Endothelial cell of umbilical vein (primary cell): Measurements from ENCODE around the gene RPS6KA5. TPM values are rescaled to one million over a fixed set of nuclear protein-coding genes. Genes with fewer than 3 reads are reported as not detected.

Experiments
- BruUV-seq: library from RNA; stranded (reverse); fragments of 400-500 nt; replicated peaks from 2 replicates; lab custom pipeline; 2021; lab: Mats Ljungman, UMichigan
- CTCF ChIA-PET: fragments of 300-600, 350-600 bp; sonication (Branson Sonifier 250); formaldehyde crosslinking; loops from one replicate; lab custom pipeline; 2021; ENCODE audit warnings: antibody characterized with exemption, inconsistent platforms; lab: Charles Lee
- POLR2A ChIA-PET: fragments of 300-600, 350-600 bp; sonication (Branson Sonifier 250); formaldehyde crosslinking; loops from one replicate; lab custom pipeline; 2021; ENCODE audit warnings: antibody characterized with exemption, inconsistent platforms; lab: Charles Lee
- DNase-seq: peaks from one replicate; pipeline ENCODE4 v3.0.0-alpha.2; 2011; ENCODE audit warnings: low read depth, low spot score
- FAIRE-seq: peaks from 2 replicates; lab custom pipeline; 2011; peaks lifted over from hg19 to GRCh38; lab: Jason Lieb, UNC
- H2AFZ ChIP-seq: 2 replicates; pipeline ENCODE4 v1.6.0; 2012; ENCODE audit warnings: low read depth, low read length, control low read depth, inconsistent platforms
- H3K27ac ChIP-seq: 2 replicates; pipeline ENCODE4 v1.5.1; 2011; ENCODE audit warnings: low read depth, mild to moderate bottlenecking, control low read depth, low read length, moderate library complexity; ENCODE audit not compliant: insufficient read depth
- H3K27me3 ChIP-seq, 2 experiments: 2 replicates each; pipeline versions ENCODE4 v1.6.0 to v1.6.1; 2011; ENCODE audit warnings: low read length in 2 of 2, mixed read lengths in 1 of 2; ENCODE audit not compliant: control insufficient read depth in 2 of 2, insufficient read depth in 2 of 2
- H3K36me3 ChIP-seq, 2 experiments: 2 replicates in 1 of 2; 3 replicates in 1 of 2; pipeline ENCODE4 v1.5.1; 2011; ENCODE audit warnings: low read length in 2 of 2, mild to moderate bottlenecking in 1 of 2, moderate library complexity in 1 of 2; ENCODE audit not compliant: control insufficient read depth in 2 of 2, insufficient read depth in 2 of 2; ENCODE audit errors: extremely low read depth in 1 of 2
- H3K4me1 ChIP-seq: 3 replicates; pipeline ENCODE4 v1.5.1; 2011; ENCODE audit warnings: mild to moderate bottlenecking, low read length; ENCODE audit not compliant: control insufficient read depth, insufficient read depth; ENCODE audit errors: extremely low read depth
- H3K4me2 ChIP-seq: 2 replicates; pipeline ENCODE4 v1.6.1; 2011; ENCODE audit warnings: low read length, control low read depth, mixed read lengths; ENCODE audit not compliant: insufficient read depth
- H3K4me3 ChIP-seq, 3 experiments: fragments of 200-600 bp in 1 of 3; sonication (generic), shearing (Covaris generic) in 1 of 3; replicated peaks in 1 of 3; 2 replicates each; pipeline ENCODE4 v1.5.1; 2011 to 2016; ENCODE audit warnings: control low read depth in 3 of 3, low read length in 3 of 3, mild to moderate bottlenecking in 2 of 3, inconsistent platforms in 1 of 3, low read depth in 1 of 3, moderate library complexity in 1 of 3; ENCODE audit not compliant: insufficient read depth in 1 of 3
- H3K79me2 ChIP-seq: 2 replicates; pipeline ENCODE4 v1.6.0; 2012; ENCODE audit warnings: low read length, inconsistent platforms; ENCODE audit not compliant: control insufficient read depth, insufficient read depth
- H3K9ac ChIP-seq: replicated peaks from 2 replicates; pipeline ENCODE3; 2011; ENCODE audit warnings: low read length, control low read depth; ENCODE audit not compliant: insufficient read depth; ENCODE audit errors: extremely low read depth
- H3K9me1 ChIP-seq: replicated peaks from 3 replicates; pipeline ENCODE4 v1.6.0; 2011; ENCODE audit warnings: mild to moderate bottlenecking, low read length; ENCODE audit not compliant: control insufficient read depth, insufficient read depth; ENCODE audit errors: extremely low read depth
- H3K9me3 ChIP-seq: replicated peaks from 2 replicates; pipeline ENCODE4 v1.5.1; 2012; ENCODE audit warnings: low read length, inconsistent platforms; ENCODE audit not compliant: control insufficient read depth, insufficient read depth
- H4K20me1 ChIP-seq: replicated peaks from 2 replicates; pipeline ENCODE3; 2011; ENCODE audit warnings: mild to moderate bottlenecking, low read length; ENCODE audit not compliant: control insufficient read depth, insufficient read depth; ENCODE audit errors: extremely low read depth
- CTCF ChIP-seq, 2 donors: IDR thresholded peaks; 1 replicate in 1 of 2; 2 replicates in 1 of 2; pipeline ENCODE4 v1.5.1; 2011; ENCODE audit warnings: low read length in 2 of 2, mild to moderate bottlenecking in 2 of 2, moderate library complexity in 2 of 2, control low read depth in 1 of 2, inconsistent platforms in 1 of 2, low read depth in 1 of 2; ENCODE audit not compliant: insufficient read depth in 1 of 2; ENCODE audit errors: extremely low read depth in 1 of 2
- EZH2 ChIP-seq: IDR thresholded peaks from 2 replicates; pipeline ENCODE4 v1.6.1; 2012; ENCODE audit warnings: borderline replicate concordance, low read depth, mild to moderate bottlenecking, moderate library complexity, low read length, inconsistent platforms; ENCODE audit not compliant: severe bottlenecking
- FOS ChIP-seq: IDR thresholded peaks from 2 replicates; pipeline ENCODE4 v1.6.1; 2011; ENCODE audit warnings: mild to moderate bottlenecking, low read length, moderate library complexity, borderline replicate concordance; ENCODE audit not compliant: insufficient read depth
- GATA2 ChIP-seq: IDR thresholded peaks from 2 replicates; pipeline ENCODE4 v1.7.0; 2011; ENCODE audit warnings: low read depth, mild to moderate bottlenecking, moderate library complexity, mixed read lengths, low read length; ENCODE audit not compliant: insufficient read length, insufficient read depth
- JUN ChIP-seq: IDR thresholded peaks from 2 replicates; pipeline ENCODE4 v1.6.1; 2011; ENCODE audit warnings: borderline replicate concordance, low read depth; ENCODE audit not compliant: insufficient read length, insufficient read depth
- MYC ChIP-seq: IDR thresholded peaks from one replicate; pipeline ENCODE4 v1.6.1; 2011; ENCODE audit warnings: mild to moderate bottlenecking, low read depth, low read length
- POLR2A ChIP-seq: IDR thresholded peaks from 2 replicates; pipeline ENCODE4 v1.6.1; 2012; ENCODE audit warnings: low read depth, mild to moderate bottlenecking, control low read depth, low read length
- POLR2AphosphoS5 ChIP-seq: IDR thresholded peaks from 2 replicates; pipeline ENCODE4 v1.6.1; 2012; ENCODE audit warnings: low read depth, mild to moderate bottlenecking, control low read depth, low read length, moderate library complexity; ENCODE audit not compliant: insufficient read depth
- dilution Hi-C: fragments of 300-500 bp; cut with MboI; formaldehyde crosslinking; loops from one replicate; pipeline ENCODE4 v1.15.0; 2019; ENCODE audit warnings: low sequenced_read_pairs; ENCODE audit not compliant: extremely low pct_ligation_motif_present
- intact Hi-C: fragments of 100-400 bp; cut with micrococcal nuclease; formaldehyde crosslinking; loops from one replicate; pipeline ENCODE4 v1.10.0; 2022
- polyA plus RNA-seq, 4 experiments: library from polyadenylated mRNA; depleted of rRNA in 3 of 4; stranded (reverse) in 3 of 4; unstranded in 1 of 4; fragments of >200 nt; gene quantifications; 2 replicates each; pipeline versions ENCODE4 v1.2.1 to v1.2.3, GENCODE V29; 2011 to 2012; ENCODE audit warnings: missing spikeins in 1 of 4
- total RNA-seq: library from RNA; stranded (reverse); gene quantifications from 2 replicates; pipeline ENCODE4 v1.2.3, GENCODE V29; 2021
- TF ChIP-seq, protein P1 (sequence below): IDR thresholded peaks from 2 replicates; pipeline ENCODE4 v1.6.1; 2011; ENCODE audit not compliant: insufficient read depth, insufficient read length

RPS6KA5 gene
- total and polyA plus RNA-seq, 2 donors (not counting 3 experiments of a cell fraction or from before 2014, with no cell fraction given) = 2.9 to 5.4 TPM

DNA sequence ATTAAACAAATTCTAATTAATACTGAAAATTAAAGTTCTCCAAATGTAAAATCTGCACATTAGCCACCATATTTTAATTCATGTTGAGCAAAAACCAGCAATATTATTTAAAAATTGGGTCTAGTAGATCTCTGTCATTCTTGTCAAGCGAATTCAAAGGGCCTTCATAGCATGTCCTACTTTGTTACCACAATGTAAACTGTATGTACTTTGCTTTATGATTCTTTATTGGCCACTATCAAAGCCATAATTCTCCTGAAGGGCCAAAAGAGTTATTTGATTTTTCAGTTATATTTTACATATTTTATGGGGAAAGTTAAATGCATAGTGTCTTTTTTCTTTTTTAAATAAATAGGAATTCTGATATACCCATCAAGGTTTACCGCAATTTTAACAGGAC lies 117.9 kb downstream of the RPS6KA5 start:
- H3K9ac ChIP-seq = no peak overlapping the region
- FAIRE-seq (no peak), DNase-seq (no peak)
- intact Hi-C loops = no loop called here
- H3K4me3 ChIP-seq = no peak overlapping the region
- no peak overlapping the region for H3K4me2 ChIP-seq
- H3K36me3 ChIP-seq = peaks cover 0 to 2% of the 10 kb centered on the region in 2 experiments
- no peaks in the 10 kb centered on the region for H3K9me3 ChIP-seq
- POLR2A ChIA-PET = no interaction called here
- no peaks in the 10 kb centered on the region for H3K9me1 ChIP-seq
- no peaks in the 10 kb centered on the region for H3K4me1 ChIP-seq
- H3K27ac ChIP-seq = no peak overlapping the region
- no peaks in the 10 kb centered on the region for H4K20me1 ChIP-seq
- no peaks in the 10 kb centered on the region for H3K79me2 ChIP-seq
- no peak overlapping the region for H2AFZ ChIP-seq
- H3K27me3 ChIP-seq = no peaks in the 10 kb centered on the region
- BruUV-seq = no TSS peak
- CTCF ChIA-PET = no interaction called here
- dilution Hi-C loops = no loop called here
- TF ChIP-seq MYC = no peak
- TF ChIP-seq POLR2A = no peak
- no peak for TF ChIP-seq JUN
- no peak for TF ChIP-seq GATA2
- TF ChIP-seq, protein P1, sequence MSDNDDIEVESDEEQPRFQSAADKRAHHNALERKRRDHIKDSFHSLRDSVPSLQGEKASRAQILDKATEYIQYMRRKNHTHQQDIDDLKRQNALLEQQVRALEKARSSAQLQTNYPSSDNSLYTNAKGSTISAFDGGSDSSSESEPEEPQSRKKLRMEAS = no peak
- TF ChIP-seq CTCF (IDR thresholded peaks at IDR 0.05; ENCODE audit: extremely low read depth in 1 of 2, insufficient read depth in 1 of 2, low read depth in 1 of 2, low read length in 2 of 2) = no peak

DNA sequence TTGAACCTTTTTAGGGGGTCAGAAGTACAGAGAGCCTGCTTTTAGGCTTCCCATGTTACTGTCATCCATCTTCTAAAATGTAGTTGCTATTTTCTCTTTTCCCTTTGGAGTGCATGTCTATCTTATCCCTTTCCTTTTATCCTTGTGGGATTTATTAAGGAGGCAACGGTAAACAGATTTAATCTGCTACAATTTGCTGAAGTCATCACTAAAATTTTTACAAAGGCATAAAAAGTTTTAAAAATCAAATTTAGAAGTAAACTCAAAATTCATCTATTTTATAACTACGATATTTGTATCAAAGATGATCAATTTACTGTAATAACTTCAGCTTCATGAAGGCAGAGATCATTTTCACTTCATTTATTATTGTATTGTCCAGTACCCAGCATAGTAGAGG lies 118.7 kb downstream of the RPS6KA5 start:
- Histone ChIP-seq H3K4me1 (no peaks in the 10 kb centered on the region), H3K9me3 (no peaks in the 10 kb centered on the region), H3K27me3 (no peaks in the 10 kb centered on the region), H3K4me3 (no peak overlapping the region), H3K79me2 (no peaks in the 10 kb centered on the region), H3K36me3 (peaks cover 0 to 2% of the 10 kb centered on the region in 2 experiments), H3K27ac (no peak overlapping the region), H3K9ac (no peak overlapping the region), H2AFZ (no peak overlapping the region), H4K20me1 (no peaks in the 10 kb centered on the region), H3K4me2 (no peak overlapping the region), H3K9me1 (no peaks in the 10 kb centered on the region)
- DNase-seq = no peak
- FAIRE-seq = no peak
- no peak for TF ChIP-seq JUN
- no peak for TF ChIP-seq MYC
- no peak for TF ChIP-seq POLR2AphosphoS5
- TF ChIP-seq EZH2 = no peak
- no peak for TF ChIP-seq GATA2
- TF ChIP-seq CTCF (IDR thresholded peaks at IDR 0.05; ENCODE audit: extremely low read depth in 1 of 2, insufficient read depth in 1 of 2, low read depth in 1 of 2, low read length in 2 of 2) = no peak
- no peak for TF ChIP-seq POLR2A
- no peak for TF ChIP-seq FOS
- TF ChIP-seq, protein P1 = no peak
- no TSS peak for BruUV-seq
- ChIA-PET CTCF (no interaction called here), POLR2A (no interaction called here)
- intact Hi-C loops (no loop called here), dilution Hi-C loops (no loop called here)
